ENCODE results near the gene NHSL2. TPM values are rescaled to one million over a fixed set of nuclear protein-coding genes. Genes with fewer than 3 reads are reported as not detected.

Gene NHSL2
- total and polyA plus RNA-seq, 8 donors = 7.0 to 15.3 (median 9.5) TPM

DNA sequence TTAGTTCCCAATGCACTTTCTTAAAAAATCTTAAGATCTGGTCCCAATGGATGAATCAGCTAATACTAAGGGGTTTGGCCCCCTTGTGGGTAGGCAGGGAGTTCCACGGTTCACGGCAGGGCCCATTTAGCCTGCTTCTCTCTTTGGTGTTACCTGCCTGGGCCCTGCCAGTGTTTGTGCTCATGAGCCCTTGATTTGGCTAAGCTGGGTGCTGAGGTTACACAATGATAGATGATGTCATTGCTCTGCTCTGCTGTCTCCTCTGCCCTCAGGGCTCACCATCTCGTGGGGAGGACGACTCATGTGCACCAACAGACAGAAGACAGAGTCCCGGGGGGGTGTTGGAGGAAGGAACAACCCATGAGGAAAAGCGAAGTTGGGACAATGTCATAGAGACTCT is 196.7 kb downstream of the NHSL2 start:
- intact Hi-C loops (cut with DNase I) = no loop called here
- no peak for DNase-seq

DNA sequence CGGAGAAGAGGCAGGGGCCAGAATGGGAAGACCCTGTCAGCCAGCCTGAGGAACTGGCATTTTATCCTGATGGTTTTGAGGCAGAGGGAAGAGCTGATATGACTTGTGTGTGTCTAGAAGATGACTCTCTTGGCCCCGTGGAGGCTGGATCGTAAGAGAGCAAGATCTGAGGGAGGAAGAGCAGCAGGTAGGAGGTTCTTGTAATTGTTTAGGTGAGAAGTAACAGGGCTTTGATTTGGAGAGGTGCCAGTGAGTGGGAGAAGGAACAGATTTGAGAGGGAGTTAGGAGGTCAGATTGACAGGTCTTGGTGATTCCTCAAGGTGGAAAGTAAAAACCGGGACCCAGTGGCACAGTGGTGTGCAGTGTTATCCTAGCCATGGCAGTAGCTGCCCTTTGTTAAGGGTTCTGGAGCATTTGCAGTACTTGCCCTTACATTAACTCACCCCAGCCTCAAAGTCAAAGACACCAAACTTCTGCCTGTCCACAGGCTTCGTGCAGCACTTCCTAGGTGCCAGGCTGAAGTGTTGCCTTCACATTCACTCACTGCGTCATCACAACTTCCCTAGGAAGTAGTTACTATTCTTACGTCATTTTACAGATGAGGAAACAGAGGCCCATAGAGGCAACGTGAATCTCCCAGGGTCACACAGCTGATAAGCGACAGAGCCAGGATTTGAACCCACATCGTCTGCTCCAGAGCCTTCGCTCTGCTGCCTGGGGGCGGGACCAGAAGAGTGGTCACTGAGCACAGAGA is 197.4 kb downstream of the NHSL2 start:
- no peak for TF ChIP-seq CTCF (IDR thresholded peaks at IDR 0.05)
- H3K27ac ChIP-seq = peak overlapping the region in 1 of 2 donors; percentile 80

More for the DNA sequence above, 196.7 kb downstream of the NHSL2 start:
- no peak for TF ChIP-seq CTCF (IDR thresholded peaks at IDR 0.05)
- Histone ChIP-seq H3K9me3 (no peaks in the 10 kb centered on the region), H3K27ac (peak overlapping the region in 1 of 2 donors; percentile 80), H3K36me3 (no peaks in the 10 kb centered on the region), H3K27me3 (no peaks in the 10 kb centered on the region), H3K4me1 (peaks cover 0 to 21% of the 10 kb centered on the region in 2 donors), H3K4me3 (no peak overlapping the region)
- ATAC-seq = peak; percentile 51

GRCh38 chrX:72108666-72109065 is 198.0 kb downstream of the NHSL2 start:
- DNase-seq = no peak
- Histone ChIP-seq H3K27ac (peak overlapping the region in 1 of 2 donors; percentile 80), H3K36me3 (no peaks in the 10 kb centered on the region), H3K27me3 (no peaks in the 10 kb centered on the region), H3K4me1 (peaks cover 0 to 9% of the 10 kb centered on the region in 2 donors), H3K9me3 (no peaks in the 10 kb centered on the region), H3K4me3 (no peak overlapping the region)
- TF ChIP-seq CTCF (IDR thresholded peaks at IDR 0.05) = no peak
- intact Hi-C loops (cut with DNase I) = no loop called here
- no peak for ATAC-seq

More for the DNA sequence above, 197.4 kb downstream of the NHSL2 start:
- ATAC-seq (no peak), DNase-seq (no peak)
- H3K36me3 ChIP-seq = no peaks in the 10 kb centered on the region
- peaks cover 0 to 16% of the 10 kb centered on the region in 2 donors for H3K4me1 ChIP-seq
- no peaks in the 10 kb centered on the region for H3K27me3 ChIP-seq
- no peak overlapping the region for H3K4me3 ChIP-seq
- H3K9me3 ChIP-seq = no peaks in the 10 kb centered on the region
- intact Hi-C loops (cut with DNase I) = no loop called here

DNA sequence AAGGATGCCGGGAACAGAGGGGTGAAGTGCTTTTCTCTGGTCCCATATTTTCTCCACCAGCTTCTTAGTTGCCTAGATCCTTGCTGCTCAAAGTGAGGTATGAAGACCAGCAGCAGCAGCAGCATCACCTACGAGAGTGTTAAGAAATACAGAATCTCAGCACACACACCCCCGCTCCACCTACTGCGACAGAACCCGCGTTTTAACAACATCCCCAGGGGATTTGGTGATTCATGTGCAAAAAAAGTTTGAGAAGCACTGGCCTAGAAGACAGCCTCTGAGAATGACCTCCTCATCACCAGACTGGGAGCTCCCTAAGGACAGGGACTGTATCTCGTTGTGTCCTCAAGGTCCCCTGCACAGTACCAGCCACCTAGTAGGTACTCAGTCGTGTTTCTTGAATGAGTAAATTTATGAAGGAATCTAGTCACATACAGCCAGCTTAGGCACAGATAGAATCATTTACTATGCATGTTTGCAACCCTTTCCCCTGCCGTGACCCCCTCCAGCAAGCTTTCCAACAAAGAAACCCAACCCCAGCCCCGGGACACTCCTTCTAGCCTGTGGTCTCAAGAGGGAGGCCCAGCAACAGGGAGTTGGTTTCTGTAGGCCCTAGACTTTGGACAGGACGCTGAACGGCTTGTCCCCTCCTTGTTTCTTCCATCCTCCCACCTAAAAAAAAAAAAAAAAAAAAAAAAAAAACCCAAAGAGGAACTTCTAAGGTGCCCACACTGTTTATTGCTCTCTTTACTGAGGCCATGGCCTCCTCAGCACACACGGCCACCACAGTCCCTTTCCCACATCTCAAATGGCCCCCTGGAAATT is 199.6 kb downstream of the NHSL2 start:
- DNase-seq (no peak), ATAC-seq (no peak)
- Histone ChIP-seq H3K36me3 (no peaks in the 10 kb centered on the region), H3K27ac (peak overlapping the region in 1 of 2 donors; percentile 5), H3K4me3 (no peak overlapping the region), H3K4me1 (peaks cover 0 to 9% of the 10 kb centered on the region in 2 donors), H3K27me3 (no peaks in the 10 kb centered on the region), H3K9me3 (no peaks in the 10 kb centered on the region)
- intact Hi-C loops (cut with DNase I) = no loop called here
- no peak for TF ChIP-seq CTCF (IDR thresholded peaks at IDR 0.05)

All from left lung (tissue), 10 donors.